HCT116 (cell line): ENCODE data around the gene ATP11B. TPM values are rescaled to one million over a fixed set of nuclear protein-coding genes. Genes with fewer than 3 reads are reported as not detected.

Source experiments
- ATAC-seq: fragments of 200-7000 bp; cut with Tn5 transposase; 2 replicates; pipeline ENCODE4 v1.9.1; 2020; ENCODE audit warnings: mild to moderate bottlenecking, moderate library complexity
- BruUV-seq: library from RNA; stranded (reverse); fragments of 400-500 nt; replicated peaks from 2 replicates; lab custom pipeline; 2021; lab: Mats Ljungman, UMichigan
- CTCF ChIA-PET: fragments of 300-600 bp; sonication (Branson Sonifier 250); formaldehyde crosslinking; loops from one replicate; lab custom pipeline; 2021; ENCODE audit warnings: antibody characterized with exemption; lab: Charles Lee
- POLR2A ChIA-PET: fragments of 300-600, 350-600 bp; sonication (Branson Sonifier 250); formaldehyde crosslinking; loops from one replicate; lab custom pipeline; 2021; ENCODE audit warnings: antibody characterized with exemption; lab: Charles Lee
- RAD21 ChIA-PET, 2 experiments: fragments of 300-600 bp; sonication (Branson Sonifier 250); formaldehyde crosslinking; loops; one replicate each; lab custom pipeline; 2023; ENCODE audit warnings: low total read pairs in 2 of 2; ENCODE audit not compliant: uncharacterized antibody in 2 of 2, unreplicated experiment in 2 of 2, low non-redundant PET in 1 of 2; lab: Charles Lee
- DNase-seq: peaks from one replicate; pipeline ENCODE4 v3.0.0-alpha.2; 2010; ENCODE audit warnings: low read depth, low spot score
- H2AFZ ChIP-seq: fragments of 200-600 bp; shearing (Covaris generic), sonication (generic); 2 replicates; pipeline ENCODE4 v1.6.1; 2017; ENCODE audit warnings: low read depth, mixed run types, mixed read lengths, antibody characterized with exemption, low read length; ENCODE audit not compliant: poor library complexity, severe bottlenecking
- H3K27ac ChIP-seq: 2 replicates; pipeline ENCODE4 v1.5.1; 2012; ENCODE audit warnings: low read depth, low read length
- H3K27me3 ChIP-seq: fragments of 200-600 bp; sonication (generic); 2 replicates; pipeline ENCODE4 v1.6.1; 2016; ENCODE audit warnings: mixed run types, low read length, mixed read lengths; ENCODE audit not compliant: insufficient read depth
- H3K36me3 ChIP-seq, 2 experiments: fragments of 200-500 bp in 1 of 2; fragments of 200-600 bp in 1 of 2; sonication (Bioruptor generic) in 1 of 2; sonication (generic) in 1 of 2; 2 replicates each; pipeline versions ENCODE4 v1.5.1 to v1.6.1; 2014 to 2016; ENCODE audit warnings: low read length in 2 of 2, inconsistent platforms in 1 of 2, mixed read lengths in 1 of 2, mixed run types in 1 of 2; ENCODE audit not compliant: insufficient read depth in 2 of 2, control insufficient read depth in 1 of 2
- H3K4me1 ChIP-seq, 2 experiments: fragments of 200-600 bp in 1 of 2; sonication (generic) in 1 of 2; 2 replicates each; pipeline versions ENCODE4 v1.5.1 to v1.6.1; 2012 to 2017; ENCODE audit warnings: low read length in 2 of 2, inconsistent platforms in 1 of 2, mild to moderate bottlenecking in 1 of 2, mixed read lengths in 1 of 2, mixed run types in 1 of 2, moderate library complexity in 1 of 2; ENCODE audit not compliant: insufficient read depth in 2 of 2, control insufficient read depth in 1 of 2
- H3K4me2 ChIP-seq: fragments of 200-600 bp; sonication (generic); 2 replicates; pipeline ENCODE4 v1.6.1; 2017; ENCODE audit warnings: mixed run types, low read length, mixed read lengths
- H3K4me3 ChIP-seq, 2 experiments: fragments of 200-600 bp in 1 of 2; sonication (generic) in 1 of 2; replicated peaks in 1 of 2; 2 replicates each; pipeline ENCODE4 v1.5.1; 2011 to 2016; ENCODE audit warnings: low read length in 2 of 2, control low read depth in 1 of 2, low read depth in 1 of 2, mild to moderate bottlenecking in 1 of 2, mixed read lengths in 1 of 2, mixed run types in 1 of 2
- H3K79me2 ChIP-seq: fragments of 200-600 bp; sonication (generic); 2 replicates; pipeline ENCODE4 v1.6.1; 2017; ENCODE audit warnings: mild to moderate bottlenecking, mixed run types, low read length, moderate library complexity, mixed read lengths; ENCODE audit not compliant: insufficient read depth
- H3K9ac ChIP-seq: fragments of 200-600 bp; sonication (generic); 2 replicates; pipeline ENCODE4 v1.6.1; 2016; ENCODE audit warnings: low read length, mixed read lengths
- H3K9me2 ChIP-seq: fragments of 200-600 bp; sonication (generic), shearing (Covaris generic); 2 replicates; pipeline ENCODE4 v1.6.1; 2017; ENCODE audit warnings: mixed run types, mild to moderate bottlenecking, moderate library complexity; ENCODE audit not compliant: insufficient read depth
- H3K9me3 ChIP-seq, 2 experiments: fragments of 200-500 bp in 1 of 2; fragments of 200-600 bp in 1 of 2; sonication (Bioruptor generic) in 1 of 2; sonication (generic) in 1 of 2; 2 replicates each; pipeline ENCODE4 v1.6.1; 2014 to 2017; ENCODE audit warnings: low read length in 2 of 2, mixed read lengths in 2 of 2, inconsistent platforms in 1 of 2, low read depth in 1 of 2, mild to moderate bottlenecking in 1 of 2, mixed run types in 1 of 2, moderate library complexity in 1 of 2; ENCODE audit not compliant: control insufficient read depth in 1 of 2, insufficient read depth in 1 of 2
- H4K20me1 ChIP-seq: fragments of 200-600 bp; sonication (generic), shearing (Covaris generic); 2 replicates; pipeline ENCODE4 v1.6.1; 2017; ENCODE audit warnings: mixed run types, mild to moderate bottlenecking, moderate library complexity; ENCODE audit not compliant: insufficient read depth
- ATF3 ChIP-seq: IDR thresholded peaks from 2 replicates; pipeline ENCODE4 v1.6.1; 2012
- CBX3 ChIP-seq: IDR thresholded peaks from 2 replicates; pipeline ENCODE4 v1.6.1; 2012; ENCODE audit warnings: low read depth
- CTCF ChIP-seq, 3 experiments: fragments of 200-600 bp in 1 of 3; sonication (generic) in 1 of 3; IDR thresholded peaks in 2 of 3; conservative IDR thresholded peaks in 1 of 3; 2 replicates each; pipeline ENCODE4 v1.5.1; 2012 to 2017; ENCODE audit warnings: low read depth in 2 of 3, low read length in 2 of 3, antibody characterized with exemption in 1 of 3, borderline replicate concordance in 1 of 3, control low read depth in 1 of 3, mild to moderate bottlenecking in 1 of 3, mixed read lengths in 1 of 3, mixed run types in 1 of 3, moderate library complexity in 1 of 3; ENCODE audit not compliant: insufficient read depth in 1 of 3
- EGR1 ChIP-seq: IDR thresholded peaks from 2 replicates; pipeline ENCODE4 v1.6.1; 2012; ENCODE audit warnings: low read depth
- ELF1 ChIP-seq: IDR thresholded peaks from 2 replicates; pipeline ENCODE4 v1.6.1; 2012; ENCODE audit warnings: low read depth, borderline replicate concordance
- EZH2 ChIP-seq: fragments of 200-600 bp; sonication (generic); IDR thresholded peaks from 2 replicates; pipeline ENCODE4 v1.6.1; 2017; ENCODE audit warnings: antibody characterized with exemption, mixed run types
- EZH2phosphoT487 ChIP-seq: fragments of 200-600 bp; IDR thresholded peaks from 2 replicates; pipeline ENCODE4 v1.6.1; 2018; ENCODE audit warnings: antibody characterized with exemption, borderline replicate concordance
- FOSL1 ChIP-seq: IDR thresholded peaks from 2 replicates; pipeline ENCODE4 v1.6.1; 2012; ENCODE audit warnings: low read depth
- JUND ChIP-seq: IDR thresholded peaks from 2 replicates; pipeline ENCODE4 v1.6.1; 2012
- POLR2A ChIP-seq: IDR thresholded peaks from 2 replicates; pipeline ENCODE4 v1.7.0; 2011; ENCODE audit warnings: borderline replicate concordance; ENCODE audit not compliant: insufficient read depth, insufficient read length; ENCODE audit errors: extremely low read depth
- POLR2AphosphoS5 ChIP-seq: IDR thresholded peaks from 2 replicates; pipeline ENCODE4 v1.6.1; 2011; ENCODE audit warnings: mild to moderate bottlenecking, low read depth, low read length, moderate library complexity
- RAD21 ChIP-seq: IDR thresholded peaks from 2 replicates; pipeline ENCODE4 v1.6.1; 2012; ENCODE audit warnings: low read depth, mild to moderate bottlenecking
- SP1 ChIP-seq: IDR thresholded peaks from 2 replicates; pipeline ENCODE4 v1.6.1; 2012; ENCODE audit warnings: low read depth
- YY1 ChIP-seq: IDR thresholded peaks from 2 replicates; pipeline ENCODE4 v1.6.1; 2011; ENCODE audit warnings: low read length, low read depth, moderate library complexity, mild to moderate bottlenecking; ENCODE audit not compliant: insufficient replicate concordance; ENCODE audit errors: extremely low read depth
- ZBTB33 ChIP-seq: IDR thresholded peaks from 2 replicates; pipeline ENCODE4 v1.6.1; 2011; ENCODE audit warnings: mild to moderate bottlenecking, low read length, moderate library complexity; ENCODE audit not compliant: insufficient replicate concordance; ENCODE audit errors: extremely low read depth
- ZFX ChIP-seq: fragments of 450-650 bp; IDR thresholded peaks from 2 replicates; pipeline ENCODE4 v1.6.1; 2017
- ZNF274 ChIP-seq: fragments of 200-500 bp; sonication (Bioruptor generic); IDR thresholded peaks from 2 replicates; pipeline ENCODE4 v1.6.1; 2014; ENCODE audit warnings: mild to moderate bottlenecking, low read depth, low read length, inconsistent platforms
- intact Hi-C: fragments of 100-400 bp; cut with micrococcal nuclease; formaldehyde crosslinking; loops from 2 replicates; pipeline ENCODE4 v1.10.0; 2022
- total RNA-seq: library from RNA; stranded (reverse); gene quantifications from one replicate; pipeline ENCODE4 v1.2.1, GENCODE V29; 2021; ENCODE audit not compliant: unreplicated experiment

ATP11B gene
- total RNA-seq, 1 experiment from 2014 or later: 53.0 TPM

- Histone ChIP-seq H2AFZ (no peak overlapping the region), H3K9me3 (no peaks in the 10 kb centered on the region), H3K4me1 (no peaks in the 10 kb centered on the region), H3K36me3 (no peaks in the 10 kb centered on the region), H3K9me2 (no peaks in the 10 kb centered on the region), H3K4me2 (no peak overlapping the region), H3K27ac (no peak overlapping the region), H3K79me2 (peaks cover 37% of the 10 kb centered on the region), H3K4me3 (no peak overlapping the region), H3K27me3 (no peaks in the 10 kb centered on the region), H4K20me1 (no peaks in the 10 kb centered on the region), H3K9ac (no peak overlapping the region)
- TF ChIP-seq SP1 (no peak), EGR1 (no peak), ZBTB33 (no peak), EZH2phosphoT487 (no peak), CBX3 (no peak), EZH2 (no peak), ZNF274 (no peak), YY1 (no peak), POLR2A (no peak), ZFX (no peak), FOSL1 (no peak), CTCF (IDR thresholded peaks at IDR 0.05 in 2 of 3, conservative IDR thresholded peaks at IDR 0.05 in 1 of 3; ENCODE audit: borderline replicate concordance in 1 of 3, insufficient read depth in 1 of 3, low read depth in 2 of 3, low read length in 2 of 3) (no peak), JUND (no peak), ELF1 (no peak), RAD21 (no peak), POLR2AphosphoS5 (no peak), ATF3 (no peak)
- DNase-seq (no peak), ATAC-seq (no peak)
- intact Hi-C loops: no loop called here
- BruUV-seq: no TSS peak
- RAD21 ChIA-PET: no interaction called here
- POLR2A ChIA-PET: interaction anchor here (1.3 kb wide), 1 partner anchor 14 kb away, joined by 4 read pairs; no protein-coding TSS in a partner anchor
- CTCF ChIA-PET: no interaction called here
These were observed 21.2 kb downstream of the ATP11B start for GRCh38 chr3:182814419-182815062.
